ENCODE results near the gene UPK3BL2. TPM values are rescaled to one million over a fixed set of nuclear protein-coding genes. Genes with fewer than 3 reads are reported as not detected.
A peak's percentile ranks its signal among the peaks of the same experiment; 100 is the strongest.
"Not testable (repeated sequence)": the region's sequence is repeated elsewhere in the genome, so short reads cannot be mapped to it uniquely, and the experiment has no call there.

UPK3BL2 gene
- total RNA-seq: 10 to 100 TPM; 24.1 to 27.1 TPM

- H3K4me1 Mint-ChIP-seq (ENCODE audit: low read depth); H3K4me3 Mint-ChIP-seq; DNase-seq; H3K27ac Mint-ChIP-seq; H3K27me3 Mint-ChIP-seq (ENCODE audit: low read depth); H3K9me3 Mint-ChIP-seq (ENCODE audit: insufficient read depth); H3K36me3 Mint-ChIP-seq (ENCODE audit: low read depth); ATAC-seq; CTCF ChIA-PET; POLR2A ChIA-PET: not testable (repeated sequence)
Measured at GRCh38 chr7:102543596-102543995, at the start of gene UPK3BL2. UPK3BL2 (minus strand) TSS chr7:102543696; CDS start chr7:102543636, 60 bp downstream.

DNA sequence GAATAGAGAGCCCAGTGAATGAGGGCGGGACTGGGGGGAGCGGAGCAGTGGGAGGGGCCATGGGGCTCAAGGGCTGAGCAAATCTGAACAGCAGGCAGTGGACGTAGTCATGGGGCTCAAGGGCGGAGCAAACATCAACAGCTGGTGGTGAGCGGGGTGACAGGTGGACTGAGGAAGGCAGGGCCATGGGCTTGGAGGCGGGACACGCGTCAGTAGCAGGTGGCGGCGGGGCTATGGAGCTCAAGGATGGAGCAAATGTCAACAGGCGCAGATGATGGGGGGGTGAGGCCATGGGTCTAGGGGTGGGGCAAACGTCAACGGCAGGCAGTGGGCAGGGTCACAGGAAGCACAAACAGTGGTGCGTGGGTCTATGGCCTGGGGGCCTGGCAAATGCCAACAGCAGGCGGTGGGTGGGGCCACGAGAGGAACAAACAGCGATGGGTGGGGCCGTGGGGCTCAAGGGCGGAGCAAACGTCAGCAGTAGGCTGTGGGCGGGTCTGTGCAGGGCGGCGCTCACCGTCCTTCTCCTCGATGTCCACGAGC is 49.1 kb upstream of the UPK3BL2 start:
- H3K27ac Mint-ChIP-seq; H3K4me1 Mint-ChIP-seq (ENCODE audit: low read depth); H3K9me3 Mint-ChIP-seq (ENCODE audit: insufficient read depth); H3K36me3 Mint-ChIP-seq (ENCODE audit: low read depth); POLR2A ChIA-PET; H3K4me3 Mint-ChIP-seq; CTCF ChIA-PET; H3K27me3 Mint-ChIP-seq (ENCODE audit: low read depth): not testable (repeated sequence)
- DNase-seq: peak; percentile 63
- peak; percentile 63 for ATAC-seq

DNA sequence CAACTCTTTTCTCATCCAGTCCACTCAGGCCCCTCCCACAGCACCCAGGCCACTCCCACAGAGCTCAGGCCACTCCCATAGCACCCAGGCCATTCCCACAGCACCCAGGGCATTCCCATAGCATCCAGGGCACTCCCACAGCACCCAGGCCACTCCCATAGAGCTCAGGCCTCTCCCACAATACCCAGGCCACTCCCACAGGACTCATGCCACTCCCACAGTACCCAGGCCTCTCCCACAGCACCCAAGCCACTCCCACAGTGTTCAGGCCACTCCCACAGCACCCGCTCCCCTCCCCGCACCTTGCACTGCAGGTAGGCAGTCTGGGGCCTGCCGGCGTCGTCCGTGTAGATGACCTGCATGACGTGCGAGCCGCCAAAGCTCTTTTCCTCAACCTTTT is 46.4 kb upstream of the UPK3BL2 start:
- H3K27ac Mint-ChIP-seq; H3K27me3 Mint-ChIP-seq (ENCODE audit: low read depth); H3K36me3 Mint-ChIP-seq (ENCODE audit: low read depth); H3K4me3 Mint-ChIP-seq; CTCF ChIA-PET; POLR2A ChIA-PET; DNase-seq; H3K4me1 Mint-ChIP-seq (ENCODE audit: low read depth); H3K9me3 Mint-ChIP-seq (ENCODE audit: insufficient read depth): not testable (repeated sequence)
- ATAC-seq: peak; percentile 42

GRCh38 chr7:102583495-102583894 is 40.0 kb upstream of the UPK3BL2 start:
- ATAC-seq; H3K4me3 Mint-ChIP-seq; H3K9me3 Mint-ChIP-seq (ENCODE audit: insufficient read depth); POLR2A ChIA-PET; H3K27me3 Mint-ChIP-seq (ENCODE audit: low read depth); H3K36me3 Mint-ChIP-seq (ENCODE audit: low read depth); H3K27ac Mint-ChIP-seq; DNase-seq; H3K4me1 Mint-ChIP-seq (ENCODE audit: low read depth); CTCF ChIA-PET: not testable (repeated sequence)

DNA sequence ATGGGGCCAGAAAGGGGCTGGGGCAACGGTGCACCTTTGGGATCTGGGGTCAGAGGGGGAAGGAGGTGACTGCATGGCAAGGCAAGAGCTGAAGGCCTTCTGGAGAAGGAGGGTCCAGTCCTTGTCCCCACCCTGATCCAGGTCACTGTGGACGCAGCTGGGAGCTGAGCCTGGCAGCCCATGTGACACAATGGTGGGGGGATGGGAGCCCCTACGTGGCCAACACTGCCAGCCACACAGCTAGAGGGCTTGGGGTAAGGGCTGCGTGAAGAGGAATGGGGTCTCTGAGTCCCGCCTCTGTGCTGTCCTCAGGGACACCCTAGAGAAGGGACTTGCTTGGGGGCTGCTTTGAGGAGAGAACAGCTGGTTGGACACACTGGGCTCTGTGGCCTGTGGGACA is 38.2 kb upstream of the UPK3BL2 start:
- H3K9me3 Mint-ChIP-seq (ENCODE audit: insufficient read depth); POLR2A ChIA-PET; H3K36me3 Mint-ChIP-seq (ENCODE audit: low read depth); DNase-seq; CTCF ChIA-PET; H3K4me1 Mint-ChIP-seq (ENCODE audit: low read depth); H3K27me3 Mint-ChIP-seq (ENCODE audit: low read depth); H3K4me3 Mint-ChIP-seq; H3K27ac Mint-ChIP-seq; ATAC-seq: not testable (repeated sequence)

GRCh38 chr7:102578486-102578885 is 35.0 kb upstream of the UPK3BL2 start:
- H3K4me3 Mint-ChIP-seq; H3K27ac Mint-ChIP-seq; DNase-seq; CTCF ChIA-PET; H3K36me3 Mint-ChIP-seq (ENCODE audit: low read depth); H3K9me3 Mint-ChIP-seq (ENCODE audit: insufficient read depth); H3K4me1 Mint-ChIP-seq (ENCODE audit: low read depth); H3K27me3 Mint-ChIP-seq (ENCODE audit: low read depth); ATAC-seq; POLR2A ChIA-PET: not testable (repeated sequence)

DNA sequence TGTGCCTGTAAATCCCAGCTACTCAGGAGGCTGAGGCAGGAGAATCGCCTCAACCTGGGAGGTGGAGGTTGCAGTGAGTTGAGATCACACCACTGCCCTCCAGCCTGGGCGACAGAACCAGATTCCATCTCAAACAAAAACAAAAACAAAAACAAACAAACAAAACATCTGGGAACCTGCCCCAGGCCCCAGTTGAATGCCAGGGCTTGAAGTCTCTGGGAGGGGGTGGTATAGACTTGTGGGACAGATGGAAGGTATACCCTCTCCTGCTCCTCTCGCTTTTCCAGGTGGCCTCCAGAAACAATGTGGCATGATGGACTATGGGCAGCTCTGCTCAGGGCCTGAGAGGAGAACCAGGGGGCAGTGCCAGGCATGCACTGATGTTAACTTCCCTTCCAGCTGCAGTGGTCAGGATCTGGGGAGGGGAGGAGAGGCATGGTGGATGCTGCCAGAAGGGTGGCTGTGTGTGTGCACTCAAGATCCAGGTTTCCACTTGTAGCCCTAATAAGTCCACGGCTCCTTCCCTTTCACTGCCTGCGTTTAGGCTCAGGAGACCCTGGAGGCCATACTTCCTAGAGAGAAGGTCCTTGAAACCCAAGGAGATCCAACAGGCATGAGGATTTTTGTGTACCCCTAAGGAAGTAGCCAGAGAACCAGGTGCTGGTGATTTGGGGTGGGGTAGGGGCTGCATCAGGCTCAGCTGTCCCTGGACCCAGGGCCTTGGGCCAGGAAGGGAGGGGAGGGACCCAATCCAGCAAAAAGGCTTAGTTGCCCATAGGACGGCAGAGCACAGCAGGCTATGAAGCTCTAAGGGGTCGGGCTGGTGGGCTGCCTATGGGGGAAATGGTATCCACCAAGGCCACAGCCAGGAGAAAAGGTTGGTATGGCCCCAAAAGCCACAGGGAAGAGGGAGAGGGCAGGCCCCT is 34.1 kb upstream of the UPK3BL2 start:
- POLR2A ChIA-PET; H3K4me1 Mint-ChIP-seq (ENCODE audit: low read depth); H3K36me3 Mint-ChIP-seq (ENCODE audit: low read depth); CTCF ChIA-PET; H3K4me3 Mint-ChIP-seq; H3K27ac Mint-ChIP-seq; H3K9me3 Mint-ChIP-seq (ENCODE audit: insufficient read depth); H3K27me3 Mint-ChIP-seq (ENCODE audit: low read depth); ATAC-seq: not testable (repeated sequence)
- DNase-seq: peak; percentile 22

DNA sequence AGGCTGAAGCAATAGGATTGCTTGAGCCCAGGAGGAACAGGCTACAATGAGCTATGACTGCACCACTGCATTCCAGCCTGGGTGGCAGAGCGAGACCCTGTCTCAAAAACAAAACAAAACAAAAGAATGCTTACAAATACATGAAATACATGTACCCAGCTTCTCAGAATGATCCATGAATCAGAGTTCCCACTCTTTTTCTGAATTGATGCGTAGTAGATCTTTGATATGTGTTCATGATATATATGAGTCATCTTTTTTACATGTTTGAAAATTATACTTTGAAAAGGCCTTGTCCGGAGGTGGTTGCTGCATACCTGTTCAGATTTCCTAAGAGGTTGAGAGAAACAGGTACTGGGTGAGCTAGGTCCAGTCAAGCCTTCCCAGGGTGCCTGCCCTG is 32.9 kb upstream of the UPK3BL2 start:
- H3K36me3 Mint-ChIP-seq (ENCODE audit: low read depth); H3K4me1 Mint-ChIP-seq (ENCODE audit: low read depth); CTCF ChIA-PET; H3K9me3 Mint-ChIP-seq (ENCODE audit: insufficient read depth); H3K4me3 Mint-ChIP-seq; POLR2A ChIA-PET; ATAC-seq; H3K27me3 Mint-ChIP-seq (ENCODE audit: low read depth); H3K27ac Mint-ChIP-seq; DNase-seq: not testable (repeated sequence)

DNA sequence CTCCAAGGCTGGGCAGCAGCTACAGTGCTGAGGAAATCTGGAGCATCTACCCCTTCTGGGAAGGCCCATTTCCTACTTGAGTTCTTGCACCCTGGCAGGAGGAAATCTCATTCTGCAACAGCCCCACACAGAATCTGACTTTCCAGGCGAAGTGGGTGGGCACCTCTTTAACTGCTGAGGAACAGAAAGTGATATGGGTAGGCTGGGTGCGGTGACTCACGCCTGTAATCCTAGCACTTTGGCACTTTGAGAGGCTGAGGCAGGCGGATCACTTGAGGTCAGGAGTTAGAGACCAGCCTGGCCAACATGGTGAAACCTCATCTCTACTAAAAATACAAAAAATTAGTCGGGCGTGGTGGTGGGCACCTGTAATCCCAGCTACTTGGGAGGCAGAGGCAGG is 31.1 kb upstream of the UPK3BL2 start:
- H3K4me3 Mint-ChIP-seq; H3K36me3 Mint-ChIP-seq (ENCODE audit: low read depth); H3K9me3 Mint-ChIP-seq (ENCODE audit: insufficient read depth); H3K27ac Mint-ChIP-seq; H3K4me1 Mint-ChIP-seq (ENCODE audit: low read depth); POLR2A ChIA-PET; ATAC-seq; CTCF ChIA-PET; DNase-seq; H3K27me3 Mint-ChIP-seq (ENCODE audit: low read depth): not testable (repeated sequence)

- H3K27me3 Mint-ChIP-seq (ENCODE audit: low read depth); POLR2A ChIA-PET; H3K4me1 Mint-ChIP-seq (ENCODE audit: low read depth); CTCF ChIA-PET; H3K9me3 Mint-ChIP-seq (ENCODE audit: insufficient read depth); H3K36me3 Mint-ChIP-seq (ENCODE audit: low read depth): not testable (repeated sequence)
- Mint-ChIP-seq H3K27ac (peak within 1 kb of the TSS; percentile 92), H3K4me3 (peak within 1 kb of the TSS; percentile 89)
- DNase-seq (peak; percentile 100), ATAC-seq (peak; percentile 92)
Measured at GRCh38 chr7:102572261-102573239, 29.1 kb upstream of the UPK3BL2 start, which contains the start of gene POLR2J3. POLR2J3 (minus strand) TSS chr7:102572583; CDS start chr7:102572521, 62 bp downstream.

DNA sequence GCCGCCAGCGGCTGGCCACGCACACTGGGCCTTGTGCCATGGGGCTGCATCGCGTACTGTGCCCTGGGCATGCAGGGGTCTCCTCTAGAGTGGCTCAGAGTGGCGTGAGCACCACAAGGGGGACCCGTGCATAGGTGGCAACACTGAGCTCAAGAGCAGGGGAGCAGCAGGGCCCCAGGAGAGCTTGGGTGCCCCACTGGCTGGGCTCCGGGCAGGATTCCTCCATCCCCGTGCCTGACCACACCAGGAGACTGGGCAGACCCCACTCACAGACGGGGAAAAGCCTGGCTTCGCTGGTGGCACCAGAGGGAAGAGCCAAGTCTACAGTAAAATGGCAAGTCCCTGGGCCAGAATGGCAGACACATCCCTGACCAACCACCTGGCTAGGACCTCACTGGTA is 25.1 kb upstream of the UPK3BL2 start:
- CTCF ChIA-PET; DNase-seq; H3K27me3 Mint-ChIP-seq (ENCODE audit: low read depth); POLR2A ChIA-PET; H3K36me3 Mint-ChIP-seq (ENCODE audit: low read depth); H3K9me3 Mint-ChIP-seq (ENCODE audit: insufficient read depth); H3K4me1 Mint-ChIP-seq (ENCODE audit: low read depth); H3K27ac Mint-ChIP-seq; H3K4me3 Mint-ChIP-seq; ATAC-seq: not testable (repeated sequence)

All from activated CD8-positive, alpha-beta T cell treated with anti-CD3 and anti-CD28 coated beads, Interleukin-2, amount 10 ng/mL, durations not matched to agents 7 days and 5 days (primary cell).